ENCODE results near the gene ZBTB48.
"Not testable (repeated sequence)": the region's sequence is repeated elsewhere in the genome, so short reads cannot be mapped to it uniquely, and the experiment has no call there.

Gene ZBTB48

DNA sequence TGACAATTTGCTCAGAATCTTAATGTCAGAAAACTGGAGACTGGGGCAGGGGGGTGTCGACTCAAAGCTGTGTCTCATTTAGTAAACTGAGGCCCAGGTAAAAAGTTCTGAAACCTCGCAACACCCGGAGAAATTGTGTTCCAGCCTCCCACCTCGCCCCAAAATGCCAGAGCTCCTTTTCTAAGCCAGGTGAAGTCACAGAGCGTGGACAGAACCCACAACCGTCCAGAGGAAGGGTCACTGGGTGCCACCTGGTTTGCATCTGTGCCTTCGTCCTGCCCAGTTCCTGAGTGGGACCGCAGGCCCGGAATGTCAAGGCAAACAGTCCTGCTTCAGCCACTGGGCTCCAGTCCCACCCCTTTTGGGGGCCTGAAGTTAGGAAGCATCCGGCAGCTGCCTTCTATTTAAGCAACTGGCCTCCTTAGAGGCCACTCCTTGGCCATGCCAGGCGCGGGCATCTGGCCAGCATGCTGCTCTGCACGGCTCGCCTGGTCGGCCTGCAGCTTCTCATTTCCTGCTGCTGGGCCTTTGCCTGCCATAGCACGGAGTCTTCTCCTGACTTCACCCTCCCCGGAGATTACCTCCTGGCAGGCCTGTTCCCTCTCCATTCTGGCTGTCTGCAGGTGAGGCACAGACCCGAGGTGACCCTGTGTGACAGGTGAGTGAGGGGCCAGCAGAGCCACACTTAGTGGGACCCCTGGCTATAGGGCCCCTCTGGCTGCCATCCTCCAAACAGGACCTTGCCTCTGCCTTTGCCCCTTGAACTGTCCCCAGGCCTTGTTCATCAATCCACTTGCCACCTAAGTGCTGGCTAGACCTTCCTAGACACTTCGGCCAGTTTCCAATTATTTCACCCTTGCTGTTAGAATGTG is 24.7 kb upstream of the ZBTB48 start, which contains the start of gene TAS1R1:
TSS of gene TAS1R1 (plus strand) at position 401 of the 872 bp plus-strand sequence. CDS start at position 468, 67 bp downstream.
- no peak for DNase-seq (ENCODE audit: insufficient read length, low spot score)
- no peak for TF ChIP-seq POLR2A (IDR thresholded peaks at IDR 0.05; ENCODE audit: low read depth, low read length)
- FAIRE-seq: no peak

- no peak for TF ChIP-seq POLR2A (IDR thresholded peaks at IDR 0.05; ENCODE audit: low read depth, low read length)
- no peak for FAIRE-seq
- no peak for DNase-seq (ENCODE audit: insufficient read length, low spot score)
Observed at GRCh38 chr1:6557597-6557996, 22.2 kb upstream of the ZBTB48 start.

- DNase-seq (ENCODE audit: insufficient read length, low spot score); FAIRE-seq: not testable (repeated sequence)
Observed at GRCh38 chr1:6559161-6559560, 20.6 kb upstream of the ZBTB48 start.

- DNase-seq (ENCODE audit: insufficient read length, low spot score) (no peak), FAIRE-seq (no peak)
- TF ChIP-seq POLR2A (IDR thresholded peaks at IDR 0.05; ENCODE audit: low read depth, low read length): no peak
Observed at GRCh38 chr1:6560267-6560666, 19.5 kb upstream of the ZBTB48 start.

DNA sequence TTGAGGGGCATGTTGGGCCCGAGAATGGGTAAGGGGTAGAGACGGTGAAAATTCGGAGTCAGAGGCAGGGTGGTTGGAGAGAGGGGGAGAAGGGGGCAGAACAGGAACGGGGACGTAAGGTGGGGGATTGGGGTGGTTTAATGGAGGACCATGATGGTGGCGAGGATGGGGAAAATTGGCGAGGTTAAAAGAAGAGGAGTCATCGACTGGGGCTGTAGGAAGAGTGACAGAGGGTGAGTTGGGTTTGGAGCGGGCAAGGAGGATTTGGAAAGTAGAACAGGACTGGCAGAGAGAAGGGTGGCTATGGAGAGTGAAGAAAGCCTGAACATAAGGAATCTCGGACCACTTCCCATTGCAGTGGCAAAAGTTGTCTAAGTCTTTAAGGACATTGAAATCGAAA is 10.8 kb upstream of the ZBTB48 start:
- FAIRE-seq: no peak

GRCh38 chr1:6570100-6570499 is 9.7 kb upstream of the ZBTB48 start:
- FAIRE-seq: no peak
- no peak for TF ChIP-seq POLR2A (IDR thresholded peaks at IDR 0.05; ENCODE audit: low read depth, low read length)
- no peak for DNase-seq (ENCODE audit: insufficient read length, low spot score)

More for the DNA sequence above, 10.8 kb upstream of the ZBTB48 start:
- no peak for TF ChIP-seq POLR2A (IDR thresholded peaks at IDR 0.05; ENCODE audit: low read depth, low read length)
- DNase-seq (ENCODE audit: insufficient read length, low spot score): no peak

GRCh38 chr1:6570987-6571386 is 8.8 kb upstream of the ZBTB48 start:
- DNase-seq (ENCODE audit: insufficient read length, low spot score): no peak
- FAIRE-seq: no peak
- no peak for TF ChIP-seq POLR2A (IDR thresholded peaks at IDR 0.05; ENCODE audit: low read depth, low read length)

- no peak for TF ChIP-seq POLR2A (IDR thresholded peaks at IDR 0.05; ENCODE audit: low read depth, low read length)
- no peak for DNase-seq (ENCODE audit: insufficient read length, low spot score)
- FAIRE-seq: no peak
Observed at GRCh38 chr1:6572653-6573383, 7.0 kb upstream of the ZBTB48 start.

GRCh38 chr1:6574025-6574620 is 5.7 kb upstream of the ZBTB48 start:
- FAIRE-seq (no peak), DNase-seq (ENCODE audit: insufficient read length, low spot score) (no peak)
- no peak for TF ChIP-seq POLR2A (IDR thresholded peaks at IDR 0.05; ENCODE audit: low read depth, low read length)

DNA sequence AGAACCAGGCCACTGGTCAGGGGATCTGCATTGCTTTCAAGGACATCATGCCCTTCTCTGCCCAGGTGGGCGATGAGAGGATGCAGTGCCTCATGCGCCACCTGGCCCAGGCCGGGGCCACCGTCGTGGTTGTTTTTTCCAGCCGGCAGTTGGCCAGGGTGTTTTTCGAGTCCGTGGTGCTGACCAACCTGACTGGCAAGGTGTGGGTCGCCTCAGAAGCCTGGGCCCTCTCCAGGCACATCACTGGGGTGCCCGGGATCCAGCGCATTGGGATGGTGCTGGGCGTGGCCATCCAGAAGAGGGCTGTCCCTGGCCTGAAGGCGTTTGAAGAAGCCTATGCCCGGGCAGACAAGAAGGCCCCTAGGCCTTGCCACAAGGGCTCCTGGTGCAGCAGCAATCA is 5.0 kb upstream of the ZBTB48 start:
- FAIRE-seq (no peak), DNase-seq (ENCODE audit: insufficient read length, low spot score) (no peak)
- TF ChIP-seq POLR2A (IDR thresholded peaks at IDR 0.05; ENCODE audit: low read depth, low read length): no peak

DNA sequence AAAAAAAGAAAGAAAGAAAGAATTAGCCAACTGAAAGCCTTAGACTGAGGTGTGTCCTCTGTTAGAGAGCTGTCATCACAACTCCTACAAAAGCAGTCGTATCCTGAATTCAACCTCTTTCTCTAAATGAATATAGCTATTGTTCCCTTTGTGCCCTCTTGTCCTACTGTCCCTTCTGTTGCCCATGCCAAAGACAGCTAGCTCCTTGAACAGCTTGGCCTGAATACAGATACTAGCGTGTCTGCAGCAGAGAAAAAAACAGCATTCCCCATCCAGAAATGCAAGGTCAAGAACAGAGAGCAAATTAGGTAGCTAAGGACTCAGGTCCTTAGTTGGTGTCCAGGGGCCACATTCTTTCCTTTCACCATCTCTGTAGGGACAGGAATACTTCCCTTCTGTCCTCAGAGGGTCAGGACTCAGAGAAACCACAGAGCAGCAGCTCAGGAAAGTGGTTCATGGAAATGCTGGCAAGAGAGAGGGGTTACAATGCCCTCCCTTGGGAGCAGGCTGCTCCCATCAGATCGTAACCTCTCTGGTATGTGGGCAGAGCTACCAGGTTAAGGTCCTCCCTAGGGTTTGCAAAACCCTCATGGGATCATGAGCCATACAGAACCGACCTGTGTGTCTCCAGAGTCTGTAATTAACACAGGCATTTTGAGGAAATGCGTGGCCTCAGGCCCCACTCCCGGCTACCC is 1.8 kb upstream of the ZBTB48 start:
- DNase-seq (ENCODE audit: insufficient read length, low spot score): no peak
- FAIRE-seq: no peak

DNA sequence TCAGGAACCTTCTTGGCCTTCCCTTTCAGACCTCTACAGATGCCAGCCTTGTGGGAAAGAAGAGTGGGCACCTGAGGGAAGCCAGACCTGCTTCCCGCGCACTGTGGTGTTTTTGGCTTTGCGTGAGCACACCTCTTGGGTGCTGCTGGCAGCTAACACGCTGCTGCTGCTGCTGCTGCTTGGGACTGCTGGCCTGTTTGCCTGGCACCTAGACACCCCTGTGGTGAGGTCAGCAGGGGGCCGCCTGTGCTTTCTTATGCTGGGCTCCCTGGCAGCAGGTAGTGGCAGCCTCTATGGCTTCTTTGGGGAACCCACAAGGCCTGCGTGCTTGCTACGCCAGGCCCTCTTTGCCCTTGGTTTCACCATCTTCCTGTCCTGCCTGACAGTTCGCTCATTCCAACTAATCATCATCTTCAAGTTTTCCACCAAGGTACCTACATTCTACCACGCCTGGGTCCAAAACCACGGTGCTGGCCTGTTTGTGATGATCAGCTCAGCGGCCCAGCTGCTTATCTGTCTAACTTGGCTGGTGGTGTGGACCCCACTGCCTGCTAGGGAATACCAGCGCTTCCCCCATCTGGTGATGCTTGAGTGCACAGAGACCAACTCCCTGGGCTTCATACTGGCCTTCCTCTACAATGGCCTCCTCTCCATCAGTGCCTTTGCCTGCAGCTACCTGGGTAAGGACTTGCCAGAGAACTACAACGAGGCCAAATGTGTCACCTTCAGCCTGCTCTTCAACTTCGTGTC is 995 bp upstream of the ZBTB48 start:
- no peak for DNase-seq (ENCODE audit: insufficient read length, low spot score)
- FAIRE-seq: no peak
- no peak for TF ChIP-seq POLR2A (IDR thresholded peaks at IDR 0.05; ENCODE audit: low read depth, low read length)

More for the DNA sequence above, 1.8 kb upstream of the ZBTB48 start:
- TF ChIP-seq POLR2A (IDR thresholded peaks at IDR 0.05; ENCODE audit: low read depth, low read length): no peak

DNA sequence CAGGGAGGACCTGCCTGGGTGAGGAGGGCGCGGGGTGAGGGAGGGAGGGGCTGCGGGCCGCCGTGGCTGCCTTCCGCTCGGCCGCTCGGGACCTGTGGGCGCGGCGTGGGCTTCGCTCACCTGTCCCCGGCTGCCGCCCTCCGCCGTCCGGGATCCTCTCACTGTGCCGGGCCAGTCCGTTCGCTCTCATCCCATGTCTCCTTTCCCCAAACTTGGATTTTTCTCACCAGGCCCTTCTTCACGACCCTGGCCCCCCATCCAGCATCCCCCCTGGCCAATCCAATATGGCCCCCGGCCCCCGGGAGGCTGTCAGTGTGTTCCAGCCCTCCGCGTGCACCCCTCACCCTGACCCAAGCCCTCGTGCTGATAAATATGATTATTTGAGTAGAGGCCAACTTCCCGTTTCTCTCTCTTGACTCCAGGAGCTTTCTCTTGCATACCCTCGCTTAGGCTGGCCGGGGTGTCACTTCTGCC is 362 bp downstream of the ZBTB48 start:
- no peak for TF ChIP-seq POLR2A (IDR thresholded peaks at IDR 0.05; ENCODE audit: low read depth, low read length)
- DNase-seq (ENCODE audit: insufficient read length, low spot score) (no peak), FAIRE-seq (no peak)
